GM03348 (cell line): ENCODE results near the gene CDSN.
"Not testable (repeated sequence)": the region's sequence is repeated elsewhere in the genome, so short reads cannot be mapped to it uniquely, and the experiment has no call there.

ENCODE experiments used
- DNase-seq: peaks from one replicate; pipeline ENCODE4 v3.0.0; 2012; ENCODE audit warnings: low spot score

The CDSN gene, protein sequence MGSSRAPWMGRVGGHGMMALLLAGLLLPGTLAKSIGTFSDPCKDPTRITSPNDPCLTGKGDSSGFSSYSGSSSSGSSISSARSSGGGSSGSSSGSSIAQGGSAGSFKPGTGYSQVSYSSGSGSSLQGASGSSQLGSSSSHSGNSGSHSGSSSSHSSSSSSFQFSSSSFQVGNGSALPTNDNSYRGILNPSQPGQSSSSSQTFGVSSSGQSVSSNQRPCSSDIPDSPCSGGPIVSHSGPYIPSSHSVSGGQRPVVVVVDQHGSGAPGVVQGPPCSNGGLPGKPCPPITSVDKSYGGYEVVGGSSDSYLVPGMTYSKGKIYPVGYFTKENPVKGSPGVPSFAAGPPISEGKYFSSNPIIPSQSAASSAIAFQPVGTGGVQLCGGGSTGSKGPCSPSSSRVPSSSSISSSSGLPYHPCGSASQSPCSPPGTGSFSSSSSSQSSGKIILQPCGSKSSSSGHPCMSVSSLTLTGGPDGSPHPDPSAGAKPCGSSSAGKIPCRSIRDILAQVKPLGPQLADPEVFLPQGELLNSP

DNA sequence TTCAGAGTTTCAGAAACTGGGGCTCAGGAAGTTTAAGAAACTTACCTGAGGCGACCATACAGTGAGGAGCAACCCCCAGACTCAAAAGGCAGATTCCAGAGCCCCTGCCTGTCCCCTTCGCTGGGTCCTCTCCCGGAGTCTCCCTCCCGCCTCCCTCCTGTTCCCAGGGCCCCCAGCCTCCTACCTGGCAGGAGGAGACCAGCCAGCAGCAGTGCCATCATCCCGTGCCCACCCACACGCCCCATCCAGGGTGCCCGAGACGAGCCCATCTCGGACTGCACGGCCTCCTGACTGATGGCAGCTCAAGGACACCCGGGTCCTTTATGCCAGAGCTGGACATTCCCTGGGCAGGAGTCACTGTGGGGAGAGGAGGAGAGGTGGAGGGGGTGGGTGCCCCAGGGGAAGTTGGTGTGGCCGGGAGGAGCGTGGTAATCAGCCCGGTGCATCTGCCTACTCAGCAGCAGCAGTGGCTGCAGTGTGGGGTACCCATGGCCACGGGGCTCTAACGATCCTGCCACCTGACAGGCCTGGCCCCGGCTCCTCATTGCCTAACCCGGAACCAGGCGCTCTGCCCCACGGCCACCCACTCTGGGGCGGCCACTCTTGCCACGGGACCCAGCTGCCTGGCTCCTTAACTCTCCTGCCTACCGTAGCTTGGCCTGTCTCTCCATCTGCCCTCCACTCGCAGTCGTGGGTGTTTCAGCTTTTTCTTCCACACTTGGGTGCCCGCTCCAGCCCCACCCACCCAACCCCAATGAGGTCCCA, at the start of gene CDSN:
Gene CDSN (minus strand): TSS at position 296 of the 765 bp plus-strand sequence. CDS start 27 bp downstream, at position 269.
- DNase-seq = no peak

DNA sequence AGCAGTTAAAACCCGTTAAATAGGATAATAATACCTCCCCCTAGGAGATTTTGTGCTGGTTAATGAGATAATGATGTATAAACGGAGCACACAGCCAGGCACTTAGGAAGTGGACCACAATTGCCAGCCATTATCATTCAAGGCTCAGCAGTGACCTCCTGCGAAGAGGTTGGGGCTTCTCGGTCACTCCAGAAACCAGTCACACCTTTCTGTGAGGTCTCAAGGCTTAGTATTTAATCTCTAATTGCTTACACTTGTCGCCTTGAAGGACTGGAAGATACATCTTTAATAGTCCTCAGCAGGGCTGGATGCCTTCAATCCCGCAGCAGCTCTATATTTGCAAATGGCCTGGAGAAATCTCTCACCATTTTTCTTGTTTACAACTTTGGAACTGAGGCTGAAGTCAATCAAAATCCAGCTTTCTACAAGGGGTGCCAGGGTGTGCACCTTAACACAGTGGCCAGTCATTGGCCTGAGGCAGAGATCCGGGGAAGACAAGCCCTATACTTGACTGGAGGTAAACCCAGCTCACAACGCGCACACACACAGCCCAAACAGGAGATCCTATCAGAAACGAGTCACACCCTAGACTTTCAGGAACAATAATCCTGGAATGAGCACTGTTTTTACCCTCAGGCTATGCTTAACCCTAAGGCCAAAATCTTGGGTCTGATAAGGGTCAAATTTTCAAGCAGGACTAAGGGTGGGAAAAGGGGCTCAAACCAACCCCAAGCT, 49.0 kb upstream of the CDSN start:
- no peak for DNase-seq

- no peak for DNase-seq
Observed at GRCh38 chr6:31168606-31169005, 48.4 kb upstream of the CDSN start.

GRCh38 chr6:31165986-31166385, 45.7 kb upstream of the CDSN start:
- DNase-seq = no peak

DNA sequence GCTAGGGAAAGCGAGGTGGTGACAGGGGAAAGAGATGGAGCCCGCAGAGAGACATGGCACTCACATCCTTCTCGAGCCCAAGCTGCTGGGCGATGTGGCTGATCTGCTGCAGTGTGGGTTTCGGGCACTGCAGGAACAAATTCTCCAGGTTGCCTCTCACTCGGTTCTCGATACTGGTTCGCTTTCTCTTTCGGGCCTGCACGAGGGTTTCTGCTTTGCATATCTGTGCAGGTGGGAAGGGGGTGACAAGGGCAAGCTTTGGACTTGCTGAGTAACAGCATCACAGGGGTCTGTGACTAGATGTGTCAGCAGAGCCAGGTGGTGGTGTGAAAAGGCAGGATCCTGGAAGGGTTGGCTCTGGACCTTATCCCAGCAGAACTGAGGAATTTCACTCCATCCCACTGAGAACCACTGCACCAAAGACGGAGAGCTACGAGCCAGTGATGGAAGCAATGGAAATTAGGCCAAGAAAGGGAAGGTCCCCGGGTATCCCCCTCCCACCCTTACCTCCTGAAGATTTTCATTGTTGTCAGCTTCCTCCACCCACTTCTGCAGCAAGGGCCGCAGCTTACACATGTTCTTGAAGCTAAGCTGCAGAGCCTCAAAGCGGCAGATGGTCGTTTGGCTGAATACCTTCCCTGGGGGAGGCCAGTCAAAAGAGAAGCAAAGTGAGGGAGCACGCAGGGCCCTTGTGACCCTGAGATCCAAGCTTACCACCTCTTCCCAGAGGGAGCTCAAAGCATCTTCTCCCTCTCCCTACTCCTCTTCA, 45.0 kb upstream of the CDSN start:
- DNase-seq = not testable (repeated sequence)

DNA sequence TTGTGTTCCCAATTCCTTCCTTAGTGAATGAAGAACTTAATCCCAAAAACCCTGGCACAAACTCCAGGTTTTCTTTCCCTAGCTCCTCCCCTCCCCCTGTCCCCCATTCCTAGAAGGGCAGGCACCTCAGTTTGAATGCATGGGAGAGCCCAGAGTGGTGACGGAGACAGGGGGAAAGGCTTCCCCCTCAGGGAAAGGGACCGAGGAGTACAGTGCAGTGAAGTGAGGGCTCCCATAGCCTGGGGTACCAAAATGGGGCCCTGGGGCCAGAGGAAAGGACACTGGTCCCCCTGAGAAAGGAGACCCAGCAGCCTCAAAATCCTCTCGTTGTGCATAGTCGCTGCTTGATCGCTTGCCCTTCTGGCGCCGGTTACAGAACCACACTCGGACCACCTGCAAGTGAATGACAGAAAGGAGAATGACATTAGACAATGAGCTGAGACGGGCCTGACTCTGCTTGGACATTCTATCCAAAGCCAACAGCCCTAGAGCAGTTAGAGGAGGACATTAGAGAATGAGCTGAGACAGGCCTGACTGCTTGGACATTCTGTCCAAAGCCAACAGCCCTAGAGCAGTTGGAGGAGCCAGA, 44.3 kb upstream of the CDSN start:
- DNase-seq = not testable (repeated sequence)

- no peak for DNase-seq
Observed at GRCh38 chr6:31163922-31164321, 43.7 kb upstream of the CDSN start.

- no peak for DNase-seq
Observed at GRCh38 chr6:31162463-31163165, 42.4 kb upstream of the CDSN start.

DNA sequence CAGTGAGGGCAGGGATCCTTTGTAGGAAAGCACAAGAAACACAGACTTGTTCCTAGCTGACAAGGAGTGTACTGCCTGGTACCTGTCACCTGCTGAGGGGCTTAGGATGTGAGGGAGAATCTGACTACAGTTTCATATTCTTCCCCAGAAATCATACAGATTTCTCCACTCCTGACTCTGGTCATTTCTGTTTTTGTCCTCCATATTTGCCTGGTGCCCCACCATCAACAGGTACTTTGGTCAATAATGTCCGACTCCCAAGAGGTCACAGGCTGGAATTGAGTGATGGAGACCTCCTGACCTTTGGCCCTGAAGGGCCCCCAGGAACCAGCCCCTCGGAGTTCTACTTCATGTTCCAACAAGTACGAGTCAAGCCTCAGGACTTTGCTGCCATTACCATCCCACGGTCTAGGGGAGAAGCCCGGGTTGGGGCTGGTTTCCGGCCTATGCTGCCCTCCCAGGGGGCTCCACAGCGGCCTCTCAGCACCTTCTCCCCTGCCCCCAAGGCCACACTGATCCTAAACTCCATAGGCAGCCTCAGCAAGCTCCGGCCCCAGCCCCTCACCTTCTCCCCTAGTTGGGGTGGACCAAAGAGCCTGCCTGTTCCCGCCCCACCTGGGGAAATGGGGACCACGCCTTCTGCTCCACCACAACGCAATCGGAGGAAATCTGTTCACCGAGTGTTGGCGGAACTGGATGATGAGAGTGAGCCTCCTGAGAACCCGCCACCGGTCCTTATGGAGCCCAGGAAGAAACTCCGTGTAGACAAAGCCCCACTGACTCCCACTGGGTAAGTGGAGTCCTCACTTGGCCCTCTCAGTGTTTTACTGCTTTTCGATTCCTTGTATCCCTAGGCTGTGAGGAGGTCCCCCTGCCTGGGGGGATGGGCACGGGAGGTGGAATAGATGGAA, 41.2 kb upstream of the CDSN start:
- DNase-seq = no peak

DNA sequence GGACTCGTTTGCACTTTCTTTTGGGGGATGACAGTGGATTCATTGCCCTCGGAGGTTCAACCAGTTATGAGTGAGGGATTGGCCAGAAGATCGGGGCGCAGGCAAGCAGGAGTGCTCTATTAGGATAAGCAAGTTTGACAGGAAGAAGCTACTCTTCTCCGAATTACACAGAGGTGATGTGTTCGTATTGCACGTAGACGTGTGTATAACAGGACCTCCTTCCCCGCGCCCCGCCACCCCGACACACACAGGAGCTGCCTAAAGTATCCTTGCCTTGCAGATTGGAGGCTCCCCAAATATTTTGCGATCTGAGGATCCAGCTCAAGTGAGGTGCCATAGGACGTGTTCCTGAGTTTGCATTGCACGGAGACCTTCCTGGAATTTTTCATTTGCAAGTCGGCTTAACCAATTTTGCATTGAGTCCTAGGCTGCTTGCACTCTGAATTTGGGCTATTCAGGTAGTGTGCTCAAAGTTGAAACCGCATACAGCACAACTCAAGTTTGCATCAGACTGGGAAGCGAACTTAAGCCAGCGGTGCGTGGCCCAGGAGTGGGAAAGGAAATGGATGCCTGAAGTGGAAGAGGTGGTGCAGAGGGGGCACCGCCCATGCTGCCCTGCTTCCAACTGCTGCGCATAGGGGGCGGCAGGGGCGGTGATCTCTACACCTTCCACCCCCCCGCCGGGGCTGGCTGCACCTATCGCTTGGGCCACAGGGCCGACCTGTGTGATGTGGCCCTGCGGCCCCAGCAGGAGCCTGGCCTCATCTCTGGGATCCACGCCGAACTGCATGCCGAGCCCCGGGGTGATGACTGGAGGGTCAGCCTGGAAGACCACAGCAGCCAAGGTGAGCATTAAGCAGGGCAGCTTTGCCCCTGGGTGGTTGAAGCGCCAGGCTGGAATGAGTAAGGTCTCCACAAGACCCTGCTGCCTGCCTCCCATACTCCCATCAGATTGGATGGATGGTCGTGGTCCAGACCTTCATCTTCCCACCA, 38.9 kb upstream of the CDSN start:
- DNase-seq = peak; percentile 41

DNA sequence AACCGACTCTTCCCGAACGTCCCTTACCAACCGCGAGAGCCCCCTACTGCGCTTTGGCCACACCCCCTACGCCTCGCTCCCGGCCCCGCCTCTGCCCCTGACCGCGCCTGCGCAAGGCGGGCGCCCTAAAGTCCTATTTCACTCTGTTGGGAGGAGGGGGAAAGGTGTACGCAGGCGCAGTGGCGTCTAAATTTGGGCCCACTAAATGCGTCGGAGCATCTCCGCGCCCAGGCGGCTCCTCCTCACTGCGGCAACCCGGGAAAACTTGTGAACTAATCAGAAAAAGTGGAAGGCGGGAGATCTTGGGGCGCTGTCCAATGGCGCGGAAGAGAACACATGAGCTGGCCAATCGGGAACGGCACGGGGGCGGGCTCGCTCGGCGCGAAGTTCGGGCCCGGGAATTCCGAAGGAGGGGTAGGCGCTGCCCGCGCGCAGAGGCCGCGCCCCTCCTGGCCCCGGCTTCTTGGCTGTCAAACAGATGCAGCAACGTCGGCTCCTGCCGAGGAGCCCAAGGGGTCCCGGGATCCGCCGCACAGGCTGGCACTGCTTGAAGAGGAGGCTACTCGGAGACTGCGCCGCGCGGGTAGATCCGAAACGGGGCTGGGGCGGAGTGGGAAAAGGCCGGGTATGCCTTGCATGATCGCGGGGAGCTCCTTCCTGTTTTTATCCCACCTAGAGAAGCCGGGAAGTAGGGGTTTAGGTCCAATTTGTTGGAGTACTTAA, 38.1 kb upstream of the CDSN start, which contains the start of gene TCF19:
Gene TCF19 (plus strand): TSS at position 450 of the 723 bp plus-strand sequence. CDS start 881 bp downstream, outside the sequence.
- peak; percentile 100 for DNase-seq

- no peak for DNase-seq
Observed at GRCh38 chr6:31157513-31158139, 37.4 kb upstream of the CDSN start, which contains the start of gene CCHCR1. CCHCR1 (minus strand) TSS chr6:31157802; CDS start chr6:31157600, 202 bp downstream.

GRCh38 chr6:31156641-31157040, 36.4 kb upstream of the CDSN start:
- DNase-seq = no peak

- no peak for DNase-seq
Observed at GRCh38 chr6:31154436-31154835, 34.2 kb upstream of the CDSN start.

DNA sequence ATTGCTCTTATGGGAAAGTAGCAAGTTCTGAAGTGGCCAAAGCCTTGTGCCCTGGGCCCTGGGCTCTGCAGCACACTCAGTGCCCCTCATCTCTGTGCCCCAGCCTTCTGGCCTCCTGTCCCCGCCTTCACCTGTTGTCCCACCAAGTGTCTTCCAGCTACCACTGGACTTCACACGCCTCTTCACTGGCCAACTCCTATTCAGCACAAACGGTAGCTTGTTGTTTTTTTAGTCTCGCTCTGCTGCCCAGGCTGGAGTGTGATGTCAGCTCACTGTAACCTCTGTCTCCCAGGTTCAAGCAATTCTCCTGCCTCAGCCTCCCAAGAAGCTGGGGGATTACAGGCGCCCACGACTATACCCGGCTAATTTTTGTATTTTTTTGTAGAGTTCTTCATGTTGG, 32.5 kb upstream of the CDSN start:
- DNase-seq = no peak

DNA sequence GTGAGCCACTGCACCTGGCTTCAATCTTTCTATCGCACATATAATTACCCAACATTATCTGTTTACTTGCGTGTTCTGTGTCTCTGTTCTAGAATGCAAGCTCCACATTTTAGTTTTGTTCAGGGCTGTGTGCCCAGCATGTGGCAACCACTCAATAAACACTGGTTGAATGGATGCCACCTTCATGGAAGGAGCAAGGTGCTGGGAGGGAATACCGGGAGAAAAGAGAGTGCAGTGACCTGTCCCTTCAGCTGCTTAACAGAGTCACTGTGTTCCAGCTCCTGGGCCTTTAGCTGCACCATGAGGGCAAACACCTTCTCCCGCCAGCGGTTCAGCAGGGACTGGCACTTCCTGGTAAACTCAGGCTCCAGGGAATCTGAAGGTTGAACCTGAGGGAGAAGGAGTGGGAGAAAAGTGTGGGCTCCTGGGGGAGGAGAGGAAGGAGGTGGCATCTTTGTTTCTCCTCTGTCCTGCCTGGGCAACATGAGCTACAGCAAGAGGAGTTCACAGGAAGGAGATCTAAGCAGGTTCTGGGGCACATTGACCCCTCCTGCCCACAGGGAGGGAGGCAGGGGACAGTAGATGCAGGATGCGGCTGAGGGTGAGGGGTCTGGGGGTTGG, 29.7 kb upstream of the CDSN start:
- no peak for DNase-seq
